Measurements from ENCODE around the gene KCNIP1.
"Not testable (repeated sequence)": the region's sequence is repeated elsewhere in the genome, so short reads cannot be mapped to it uniquely, and the experiment has no call there.

KCNIP1 gene

DNA sequence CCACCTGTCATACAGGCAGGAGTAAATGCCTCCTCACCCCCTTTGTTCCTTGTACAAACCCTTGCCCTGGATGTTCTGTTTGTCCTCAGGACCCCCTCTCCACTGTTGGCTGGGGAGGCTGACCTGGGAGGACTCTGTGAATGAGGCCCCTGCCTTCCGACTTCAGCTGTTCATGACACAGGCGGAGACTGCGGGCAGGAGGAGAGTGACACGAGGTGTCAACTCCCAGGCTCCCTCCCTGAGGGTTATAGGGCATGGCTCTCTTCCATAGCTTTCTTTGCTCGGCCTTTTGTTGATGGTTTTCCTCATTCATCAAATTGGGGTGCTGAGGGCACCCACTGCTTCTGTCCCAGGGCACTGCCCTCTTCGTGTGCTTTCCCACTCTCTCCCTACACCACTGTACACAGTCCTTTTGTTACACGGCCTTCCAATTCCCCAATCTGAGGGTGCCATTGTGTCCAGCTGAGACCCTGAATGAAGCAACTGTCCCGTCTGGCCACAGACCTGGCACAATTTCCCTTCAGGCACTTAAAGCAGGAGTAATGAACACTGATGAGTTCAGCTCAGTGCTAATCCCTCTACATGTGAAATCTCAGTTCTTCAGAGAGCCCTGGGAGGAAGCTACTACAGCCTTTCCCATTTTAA is 33.8 kb downstream of the KCNIP1 start:
- no peak for DNase-seq (ENCODE audit: low read depth in 3 of 3)

GRCh38 chr5:170538096-170538465 is 34.3 kb downstream of the KCNIP1 start:
- no peak for DNase-seq (ENCODE audit: low read depth in 3 of 3)

DNA sequence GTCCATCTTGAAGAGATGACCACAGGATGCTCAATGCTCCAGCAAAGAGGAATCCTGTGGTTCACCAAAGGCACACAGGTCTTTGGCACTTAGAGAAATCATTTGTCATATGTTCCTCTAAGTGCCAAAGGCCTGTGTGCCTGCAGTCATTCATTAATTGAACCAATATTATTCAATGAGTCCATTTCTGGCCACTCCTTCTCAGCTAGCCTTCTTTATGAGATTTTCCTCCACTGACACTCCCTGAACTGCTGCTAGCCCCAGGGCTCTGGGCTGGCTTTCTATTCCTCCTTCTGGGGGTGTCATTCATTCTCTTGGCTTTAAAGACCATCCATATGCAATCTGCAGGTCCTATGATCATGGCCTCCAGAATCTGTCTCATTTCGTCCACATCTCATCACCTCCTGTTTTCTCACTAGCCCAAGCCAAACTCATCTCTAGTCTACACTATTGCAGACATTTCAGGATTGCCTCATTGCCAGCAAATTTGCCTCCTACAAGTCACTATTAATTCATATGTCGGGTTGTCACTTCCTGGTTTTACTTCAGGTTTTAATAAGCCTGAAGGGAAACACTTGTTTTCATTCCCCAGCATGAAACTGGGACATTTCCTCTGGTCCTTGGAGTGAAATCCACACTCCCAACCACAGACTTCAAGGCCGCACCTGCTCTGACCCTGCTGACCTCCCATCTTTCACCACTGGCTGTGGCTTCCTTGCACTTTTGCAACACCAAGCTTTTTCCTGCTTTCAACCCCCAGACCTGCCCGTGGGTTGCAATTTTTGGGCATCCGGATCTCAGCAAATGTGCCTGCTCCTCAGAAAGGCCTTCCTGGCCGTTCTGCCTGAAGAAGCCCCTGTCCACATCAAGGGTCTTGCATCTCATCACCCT is 35.1 kb downstream of the KCNIP1 start:
- no peak for DNase-seq (ENCODE audit: low read depth in 3 of 3)

- no peak for DNase-seq (ENCODE audit: low read depth in 3 of 3)
Observed at GRCh38 chr5:170540271-170540670, 36.5 kb downstream of the KCNIP1 start.

GRCh38 chr5:170541146-170541769 is 37.4 kb downstream of the KCNIP1 start:
- DNase-seq (ENCODE audit: low read depth in 3 of 3): no peak

GRCh38 chr5:170542691-170543293 is 39.0 kb downstream of the KCNIP1 start:
- DNase-seq (ENCODE audit: low read depth in 3 of 3): no peak

GRCh38 chr5:170545313-170545712 is 41.5 kb downstream of the KCNIP1 start:
- no peak for DNase-seq (ENCODE audit: low read depth in 3 of 3)

DNA sequence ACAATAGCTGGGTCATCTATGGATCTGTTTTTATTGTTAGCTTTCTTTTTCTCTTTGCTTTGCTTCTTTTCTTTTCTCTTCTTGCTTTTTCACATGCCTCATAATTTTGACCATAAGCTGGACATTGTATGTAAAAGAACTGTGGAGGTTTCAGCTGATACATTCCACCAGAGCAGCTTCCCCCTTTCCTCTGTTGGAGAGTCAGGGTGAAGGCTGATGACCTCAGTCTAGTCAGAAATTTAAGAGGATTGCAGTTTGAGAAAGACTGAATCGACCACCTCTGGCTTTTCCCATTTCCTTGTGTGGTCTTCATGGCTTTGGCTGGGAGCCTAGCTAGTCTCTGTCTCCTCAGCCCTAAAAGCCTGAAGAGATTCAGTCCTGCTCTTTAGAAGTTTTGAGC is 42.0 kb downstream of the KCNIP1 start:
- DNase-seq (ENCODE audit: low read depth in 3 of 3): no peak

- no peak for DNase-seq (ENCODE audit: low read depth in 3 of 3)
Observed at GRCh38 chr5:170546282-170546681, 42.5 kb downstream of the KCNIP1 start.

- not testable (repeated sequence) for DNase-seq (ENCODE audit: low read depth in 3 of 3)
Observed at GRCh38 chr5:170550382-170550781, 46.6 kb downstream of the KCNIP1 start.

DNA sequence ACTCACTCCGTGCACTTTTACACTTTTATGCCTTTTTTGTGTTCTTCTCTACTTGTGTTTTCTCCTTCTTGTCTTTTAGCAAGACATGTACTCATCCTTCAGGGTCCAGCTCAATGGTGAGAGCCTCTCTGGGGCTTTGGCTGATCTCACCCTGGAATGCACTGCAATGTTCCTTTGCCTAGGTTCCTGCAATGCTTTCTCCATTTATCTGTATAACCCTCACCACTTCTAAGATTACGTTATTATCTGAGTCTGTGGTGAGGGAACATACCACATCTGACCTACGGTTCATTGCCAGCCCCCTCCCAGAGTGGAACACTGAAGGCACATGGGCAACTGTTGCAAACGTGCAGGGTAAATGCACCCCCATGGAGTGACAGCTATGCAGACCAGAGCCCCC is 47.3 kb downstream of the KCNIP1 start:
- no peak for DNase-seq (ENCODE audit: low read depth in 3 of 3)

DNA sequence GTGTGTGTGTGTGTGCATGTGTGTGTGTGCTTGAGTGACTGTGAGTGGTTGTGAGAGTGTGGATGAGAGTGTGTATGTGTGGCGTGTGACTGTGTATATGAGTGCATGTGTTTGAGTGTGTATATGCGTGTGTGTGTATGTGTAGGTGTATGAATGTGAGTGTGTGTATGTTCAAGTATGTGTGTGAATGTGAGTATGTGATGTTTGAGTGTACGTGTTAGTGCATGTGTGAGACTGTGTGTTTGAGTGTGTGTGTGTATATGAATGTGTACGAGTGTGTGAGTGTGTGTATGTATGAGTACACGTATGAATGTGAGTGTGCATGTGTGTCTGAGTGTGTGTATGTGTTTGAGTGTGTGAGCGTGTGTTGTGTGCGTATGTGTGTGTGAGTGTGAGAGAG is 47.8 kb downstream of the KCNIP1 start:
- DNase-seq (ENCODE audit: low read depth in 3 of 3): no peak

DNA sequence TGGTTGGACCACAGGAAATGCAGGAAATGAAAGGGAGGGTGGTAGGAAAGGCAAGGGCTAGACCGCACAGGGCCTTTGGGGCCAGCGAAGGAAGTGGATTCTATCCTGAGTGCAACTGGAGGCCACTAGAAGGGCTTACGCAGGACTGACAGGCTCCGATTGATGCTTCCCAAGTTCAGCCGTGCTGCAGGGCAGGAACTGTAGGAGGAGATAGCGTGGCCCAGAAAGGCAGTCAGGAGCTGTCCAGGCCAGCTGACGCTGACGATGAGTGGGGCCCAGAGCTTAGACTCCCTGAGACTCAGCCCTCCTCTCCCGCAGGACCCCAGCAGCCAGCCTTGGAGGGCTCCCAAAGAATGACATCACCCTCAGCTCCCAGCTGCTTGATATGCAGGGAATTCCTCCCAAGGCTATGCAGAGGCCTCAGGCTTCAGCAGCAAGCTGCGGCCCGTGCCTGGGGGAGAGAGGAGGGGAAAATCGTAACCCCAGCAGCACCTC is 48.8 kb downstream of the KCNIP1 start:
- DNase-seq (ENCODE audit: low read depth in 3 of 3): no peak

DNA sequence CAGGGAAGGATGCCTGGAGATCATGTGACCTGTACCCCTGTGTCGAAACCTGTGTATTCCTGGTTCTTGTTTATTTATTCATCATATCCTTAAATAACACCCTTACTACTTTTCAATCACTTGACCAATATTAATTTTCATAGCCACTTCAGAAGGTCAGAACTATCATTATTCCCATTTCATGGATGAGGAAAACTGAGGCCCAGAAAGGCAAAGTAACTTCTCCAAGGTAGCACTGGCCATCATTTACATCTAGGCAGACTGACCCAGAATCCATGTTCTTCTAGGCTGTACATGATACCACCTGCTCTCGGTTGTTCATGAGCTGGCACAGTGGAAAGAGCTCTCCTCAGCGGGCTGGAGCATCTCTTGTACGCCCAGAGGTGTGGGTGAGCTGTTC is 49.4 kb downstream of the KCNIP1 start:
- DNase-seq (ENCODE audit: low read depth in 3 of 3): no peak

GRCh38 chr5:170554521-170555267 is 50.9 kb downstream of the KCNIP1 start:
- DNase-seq (ENCODE audit: low read depth in 3 of 3): no peak

- DNase-seq (ENCODE audit: low read depth in 3 of 3): no peak
Observed at GRCh38 chr5:170557314-170557713, 53.5 kb downstream of the KCNIP1 start.

- DNase-seq (ENCODE audit: low read depth in 3 of 3): no peak
Observed at GRCh38 chr5:170559296-170559695, 55.5 kb downstream of the KCNIP1 start.

GRCh38 chr5:170560938-170561337 is 57.1 kb downstream of the KCNIP1 start:
- no peak for DNase-seq (ENCODE audit: low read depth in 3 of 3)

DNA sequence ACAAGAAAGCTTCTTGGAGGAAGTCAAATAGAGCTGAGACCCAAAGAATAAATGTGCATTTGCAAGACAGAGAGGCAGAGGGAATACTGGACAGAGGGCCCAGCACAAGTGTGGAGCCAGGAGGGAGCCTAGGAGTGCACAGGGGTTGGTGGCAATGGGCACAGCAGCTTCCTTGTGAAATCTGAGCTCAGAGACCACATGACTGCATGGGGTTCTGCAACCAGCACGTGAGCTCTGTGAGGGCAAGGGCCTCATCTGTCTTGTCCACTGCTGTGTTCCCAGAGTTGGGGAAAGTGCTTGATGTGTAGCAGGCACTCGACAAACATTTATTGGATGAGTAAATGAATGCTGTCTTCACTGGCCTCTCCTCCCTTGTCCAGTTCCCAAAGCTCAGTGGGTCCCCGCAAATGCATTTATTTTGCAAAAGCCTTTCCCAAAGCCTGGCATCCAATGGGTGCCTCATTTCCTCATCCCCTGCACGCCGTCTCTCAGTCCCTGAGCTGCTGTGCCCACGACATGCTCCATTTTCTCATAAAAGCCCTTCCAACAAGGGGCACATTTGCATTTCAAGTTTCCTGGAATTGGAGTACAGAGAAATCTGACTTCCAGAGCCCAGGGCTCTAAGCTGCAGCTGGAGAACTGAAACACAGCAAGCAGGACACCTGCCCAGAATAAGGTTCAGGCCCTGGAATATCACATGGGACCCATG is 58.5 kb downstream of the KCNIP1 start:
- DNase-seq (ENCODE audit: low read depth in 3 of 3): no peak

- DNase-seq (ENCODE audit: low read depth in 3 of 3): no peak
Observed at GRCh38 chr5:170562875-170563228, 59.0 kb downstream of the KCNIP1 start.

Measured in stimulated activated CD4-positive, alpha-beta T cell treated with anti-CD3 and anti-CD28 coated beads, TNF-alpha, amount 100 ng/mL, for 24 hours (primary cell).